PFSK-1 (cell line): ENCODE data around the gene NPAT.
A peak's percentile ranks its signal among the peaks of the same experiment; 100 is the strongest.

ENCODE experiments used
- FOXP2 ChIP-seq: optimal IDR thresholded peaks from 2 replicates; pipeline ENCODE3; 2011; ENCODE audit warnings: borderline replicate concordance, control low read depth, inconsistent platforms; ENCODE audit not compliant: insufficient read depth; ENCODE audit errors: extremely low read length, extremely low read depth
- POLR2AphosphoS5 ChIP-seq: IDR thresholded peaks from 2 replicates; pipeline ENCODE4 v1.6.1; 2012; ENCODE audit warnings: low read depth, mild to moderate bottlenecking, control low read depth, low read length, moderate library complexity
- SIN3A ChIP-seq: IDR thresholded peaks from 2 replicates; pipeline ENCODE4 v1.6.1; 2012; ENCODE audit warnings: mild to moderate bottlenecking, low read length, moderate library complexity, borderline replicate concordance; ENCODE audit not compliant: insufficient read depth
- TAF1 ChIP-seq: IDR thresholded peaks from 2 replicates; pipeline ENCODE4 v1.6.1; 2012; ENCODE audit warnings: low read length, control low read depth, borderline replicate concordance; ENCODE audit not compliant: insufficient read depth
- TF ChIP-seq, protein P1 (sequence below), 2 experiments: IDR thresholded peaks; 2 replicates each; pipeline versions ENCODE4 v1.6.1 to v1.8.0; 2011 to 2012; ENCODE audit warnings: low read depth in 2 of 2, low read length in 2 of 2, control low read depth in 1 of 2, inconsistent platforms in 1 of 2, mild to moderate bottlenecking in 1 of 2, moderate library complexity in 1 of 2; ENCODE audit not compliant: insufficient read depth in 1 of 2

The NPAT gene

DNA sequence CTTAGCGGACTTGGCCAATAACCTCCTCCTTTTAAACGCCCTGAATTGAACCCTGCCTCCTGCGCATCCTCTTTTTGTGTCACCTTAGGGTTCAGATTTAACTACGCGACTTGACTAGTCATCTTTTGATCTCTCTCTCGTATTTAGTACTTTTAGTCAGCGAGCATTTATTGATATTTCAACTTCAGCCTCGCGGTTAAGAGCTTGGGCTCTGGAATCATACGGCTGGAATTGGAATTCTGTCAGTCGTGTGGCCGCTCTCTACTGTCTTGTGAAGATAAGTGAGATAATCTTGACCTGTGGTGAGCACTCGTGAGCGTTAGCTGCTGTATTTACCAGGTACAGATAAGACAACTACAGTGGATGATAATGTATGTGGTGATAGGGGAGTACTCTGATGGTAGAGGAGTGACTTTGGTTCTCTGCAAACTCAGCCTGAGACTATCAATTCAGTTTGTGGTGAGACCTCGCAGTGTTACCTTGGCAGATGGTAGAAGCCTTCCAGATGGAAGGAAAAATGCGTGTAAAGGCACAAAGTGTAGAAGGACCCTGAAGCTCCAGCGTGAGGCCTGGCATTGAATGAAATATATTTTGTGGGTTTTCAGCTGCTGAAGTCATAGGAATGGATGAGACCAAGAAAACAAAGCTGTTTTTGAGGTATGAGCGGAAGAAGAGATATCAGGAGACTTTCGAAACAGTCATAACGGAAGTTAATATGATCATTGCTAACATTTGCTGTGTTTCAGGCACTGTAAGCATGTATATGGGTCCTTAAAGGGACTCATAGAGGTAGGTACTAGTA is 1.1 kb upstream of the NPAT start:
- TF ChIP-seq SIN3A, result no peak; the same call in 1 of the 2 replicates
- peak; percentile 37; the same call in 1 of the 2 replicates for TF ChIP-seq TAF1

- TF ChIP-seq TAF1 (no peak), SIN3A (no peak; the same call in 1 of the 2 replicates), FOXP2 (no peak), POLR2AphosphoS5 (no peak; the same call in 1 of the 2 replicates)
- TF ChIP-seq, protein P1, sequence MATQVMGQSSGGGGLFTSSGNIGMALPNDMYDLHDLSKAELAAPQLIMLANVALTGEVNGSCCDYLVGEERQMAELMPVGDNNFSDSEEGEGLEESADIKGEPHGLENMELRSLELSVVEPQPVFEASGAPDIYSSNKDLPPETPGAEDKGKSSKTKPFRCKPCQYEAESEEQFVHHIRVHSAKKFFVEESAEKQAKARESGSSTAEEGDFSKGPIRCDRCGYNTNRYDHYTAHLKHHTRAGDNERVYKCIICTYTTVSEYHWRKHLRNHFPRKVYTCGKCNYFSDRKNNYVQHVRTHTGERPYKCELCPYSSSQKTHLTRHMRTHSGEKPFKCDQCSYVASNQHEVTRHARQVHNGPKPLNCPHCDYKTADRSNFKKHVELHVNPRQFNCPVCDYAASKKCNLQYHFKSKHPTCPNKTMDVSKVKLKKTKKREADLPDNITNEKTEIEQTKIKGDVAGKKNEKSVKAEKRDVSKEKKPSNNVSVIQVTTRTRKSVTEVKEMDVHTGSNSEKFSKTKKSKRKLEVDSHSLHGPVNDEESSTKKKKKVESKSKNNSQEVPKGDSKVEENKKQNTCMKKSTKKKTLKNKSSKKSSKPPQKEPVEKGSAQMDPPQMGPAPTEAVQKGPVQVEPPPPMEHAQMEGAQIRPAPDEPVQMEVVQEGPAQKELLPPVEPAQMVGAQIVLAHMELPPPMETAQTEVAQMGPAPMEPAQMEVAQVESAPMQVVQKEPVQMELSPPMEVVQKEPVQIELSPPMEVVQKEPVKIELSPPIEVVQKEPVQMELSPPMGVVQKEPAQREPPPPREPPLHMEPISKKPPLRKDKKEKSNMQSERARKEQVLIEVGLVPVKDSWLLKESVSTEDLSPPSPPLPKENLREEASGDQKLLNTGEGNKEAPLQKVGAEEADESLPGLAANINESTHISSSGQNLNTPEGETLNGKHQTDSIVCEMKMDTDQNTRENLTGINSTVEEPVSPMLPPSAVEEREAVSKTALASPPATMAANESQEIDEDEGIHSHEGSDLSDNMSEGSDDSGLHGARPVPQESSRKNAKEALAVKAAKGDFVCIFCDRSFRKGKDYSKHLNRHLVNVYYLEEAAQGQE (IDR thresholded peaks at IDR 0.05; ENCODE audit: insufficient read depth in 1 of 2, low read depth in 2 of 2, low read length in 2 of 2), result no peak
These were observed 396 bp downstream of the NPAT start for GRCh38 chr11:108221911-108222573.

- TF ChIP-seq SIN3A, result no peak
- no peak for TF ChIP-seq FOXP2
- TF ChIP-seq POLR2AphosphoS5, result no peak
- TF ChIP-seq TAF1, result no peak
- TF ChIP-seq, protein P1 (IDR thresholded peaks at IDR 0.05; ENCODE audit: insufficient read depth in 1 of 2, low read depth in 2 of 2, low read length in 2 of 2), result no peak
These were observed 1.1 kb downstream of the NPAT start for GRCh38 chr11:108221371-108221770.

- TF ChIP-seq TAF1 (no peak), FOXP2 (no peak), SIN3A (no peak), POLR2AphosphoS5 (no peak)
- TF ChIP-seq, protein P1 (IDR thresholded peaks at IDR 0.05; ENCODE audit: insufficient read depth in 1 of 2, low read depth in 2 of 2, low read length in 2 of 2), result no peak
These were observed 1.6 kb downstream of the NPAT start for GRCh38 chr11:108220721-108221336.

GRCh38 chr11:108218912-108219783 is 3.3 kb downstream of the NPAT start:
- TF ChIP-seq POLR2AphosphoS5 (no peak), TAF1 (no peak), SIN3A (no peak), FOXP2 (no peak)
- TF ChIP-seq, protein P1 (IDR thresholded peaks at IDR 0.05; ENCODE audit: insufficient read depth in 1 of 2, low read depth in 2 of 2, low read length in 2 of 2), result no peak
